Activated naive CD4-positive, alpha-beta T cell treated with Interleukin-2 at 50 U/mL for 16 hours (primary cell): Measurements from ENCODE around the gene PSMA8.
"Not testable (repeated sequence)": the region's sequence is repeated elsewhere in the genome, so short reads cannot be mapped to it uniquely, and the experiment has no call there.

Experiments used
- DNase-seq: peaks from one replicate; pipeline ENCODE4 v3.0.0-alpha.2; 2020

PSMA8 gene

GRCh38 chr18:26238718-26239117, 105.0 kb downstream of the PSMA8 start:
- DNase-seq: not testable (repeated sequence)

GRCh38 chr18:26242392-26242791, 108.7 kb downstream of the PSMA8 start:
- DNase-seq: not testable (repeated sequence)
